ENCODE data around the gene GAL3ST2. TPM values are rescaled to one million over a fixed set of nuclear protein-coding genes. Genes with fewer than 3 reads are reported as not detected.

Gene GAL3ST2
- polyA plus RNA-seq, 1 of the 3 experiments (the other 2 are of a cell fraction): 0.15 TPM

- Histone ChIP-seq H3K27me3 (ENCODE audit: insufficient read depth) (no peaks in the 10 kb centered on the region), H3K36me3 (replicated peaks in 1 of 2; ENCODE audit: control insufficient read depth in 1 of 2, insufficient read depth in 2 of 2, low read length in 1 of 2) (no peaks in the 10 kb centered on the region), H2AFZ (ENCODE audit: low read depth) (no peak overlapping the region), H3K4me1 (ENCODE audit: control insufficient read depth in 1 of 2, insufficient read depth in 2 of 2, low read depth in 1 of 2, low read length in 1 of 2) (peaks cover 12 to 32% of the 10 kb centered on the region in 2 experiments; a peak in 3 of 4 replicates), H3K9me3 (no peaks in the 10 kb centered on the region), H3K9ac (no peak overlapping the region), H3K27ac (ENCODE audit: low read depth in 2 of 2, low read length in 1 of 2) (no peak overlapping the region), H3K79me2 (ENCODE audit: insufficient read depth) (no peaks in the 10 kb centered on the region), H3F3A (replicated peaks; ENCODE audit: insufficient read depth) (no peaks in the 10 kb centered on the region), H3K4me2 (no peak overlapping the region), H3K4me3 (ENCODE audit: low read depth in 2 of 2, low read length in 1 of 2) (no peak overlapping the region), H4K20me1 (ENCODE audit: insufficient read depth) (no peaks in the 10 kb centered on the region), H3K9me2 (no peaks in the 10 kb centered on the region)
- ChIA-PET CTCF (no interaction called here), POLR2A (interaction anchor here (0.6 to 0.9 kb wide), 3 partner anchors 12 to 174 kb away, joined by 3 to 4 read pairs (median 3); no protein-coding TSS in a partner anchor)
- WGBS (ENCODE audit: low lambda C conversion rate): 60% methylated on average over 7 of the region's 10 CpGs
- no peak for TF ChIP-seq TAF1 (IDR thresholded peaks at IDR 0.05; ENCODE audit: borderline replicate concordance, low read depth, low read length)
- TF ChIP-seq TEAD4 (IDR thresholded peaks at IDR 0.05; ENCODE audit: borderline replicate concordance, insufficient read depth): no peak
- no peak for TF ChIP-seq USF1 (IDR thresholded peaks at IDR 0.05; ENCODE audit: borderline replicate concordance, low read depth)
- TF ChIP-seq PBX3 (IDR thresholded peaks at IDR 0.05): no peak
- no peak for TF ChIP-seq FOSL2 (IDR thresholded peaks at IDR 0.05; ENCODE audit: borderline replicate concordance, low read depth)
- TF ChIP-seq CHD2 (IDR thresholded peaks at IDR 0.05; ENCODE audit: low read length, partially characterized antibody): no peak
- TF ChIP-seq RFX5 (IDR thresholded peaks at IDR 0.05; ENCODE audit: low read length): no peak
- no peak for TF ChIP-seq MXI1 (IDR thresholded peaks at IDR 0.05; ENCODE audit: low read depth, low read length)
- no peak for TF ChIP-seq USF2 (IDR thresholded peaks at IDR 0.05; ENCODE audit: borderline replicate concordance, low read depth, low read length)
- peak; percentile 31 for DNase-seq
Observed at GRCh38 chr2:241852981-241853631, 76.5 kb downstream of the GAL3ST2 start.

Other genes starting within 250 kb of the GAL3ST2 start
- gene BOK, start 218.1 kb upstream of the GAL3ST2 start, polyA plus RNA-seq (2012; rRNA removed): 1.7 and 1.9 TPM in 2 replicates
- gene THAP4, start 139.7 kb upstream of the GAL3ST2 start, polyA plus RNA-seq (2012; rRNA removed): 46.0 and 64.7 TPM in 2 replicates
- gene ATG4B, start 139.1 kb upstream of the GAL3ST2 start, polyA plus RNA-seq (2012; rRNA removed): 105 and 107 TPM in 2 replicates
- 36.3 and 51.1 TPM in 2 replicates for gene DTYMK, start 90.0 kb upstream of the GAL3ST2 start, polyA plus RNA-seq (2012; rRNA removed)
- gene ING5, start 74.8 kb upstream of the GAL3ST2 start, polyA plus RNA-seq (2012; rRNA removed): 56.3 and 62.9 TPM in 2 replicates
- gene D2HGDH, start 42.2 kb upstream of the GAL3ST2 start, polyA plus RNA-seq (2012; rRNA removed): 33.7 and 36.3 TPM in 2 replicates
- gene NEU4, start 32.4 kb downstream of the GAL3ST2 start, polyA plus RNA-seq (2012; rRNA removed): 0.05 TPM in 1 of 2 replicates, not detected in the other
- not detected in 2 replicates for gene PDCD1, start 82.1 kb downstream of the GAL3ST2 start, polyA plus RNA-seq (2012; rRNA removed)
- gene RTP5, start 92.9 kb downstream of the GAL3ST2 start, polyA plus RNA-seq (2012; rRNA removed): not detected in 2 replicates